Ascending aorta (tissue), 1 donor: Measurements from ENCODE around the gene C11orf91. TPM values are rescaled to one million over a fixed set of nuclear protein-coding genes. Genes with fewer than 3 reads are reported as not detected.

ENCODE experiments used
- total RNA-seq: library from RNA; depleted of rRNA; stranded (reverse); fragments of >200 nt; gene quantifications from one replicate; pipeline ENCODE4 v1.1.0, GENCODE V29; 2016

Gene C11orf91
- total RNA-seq, 1 donor from 2014 or later = not detected

Other genes with a start within 250 kb of the C11orf91 start
- gene CD59, start 35.6 kb upstream of the C11orf91 start, total RNA-seq = 637 TPM
- gene FBXO3, start 73.7 kb upstream of the C11orf91 start, total RNA-seq = 11.8 TPM
- gene LMO2, start 191.2 kb upstream of the C11orf91 start, total RNA-seq = 56.0 TPM